Activated naive CD8-positive, alpha-beta T cell (primary cell): Measurements from ENCODE around the gene OPCML.

Experiments
- H3K27ac Mint-ChIP-seq: one replicate; pipeline ENCODE4 v1.8.0; 2021; ENCODE audit warnings: mixed read lengths
- H3K27me3 Mint-ChIP-seq: one replicate; pipeline ENCODE4 v1.8.0; 2021; ENCODE audit warnings: mixed read lengths
- H3K36me3 Mint-ChIP-seq: one replicate; pipeline ENCODE4 v1.8.0; 2021; ENCODE audit warnings: mixed read lengths
- H3K4me1 Mint-ChIP-seq: one replicate; pipeline ENCODE4 v1.8.0; 2021; ENCODE audit warnings: low read depth, mixed read lengths
- H3K4me3 Mint-ChIP-seq: one replicate; pipeline ENCODE4 v1.8.0; 2021; ENCODE audit warnings: mild to moderate bottlenecking, mixed read lengths
- H3K9me3 Mint-ChIP-seq: one replicate; pipeline ENCODE4 v1.8.0; 2021; ENCODE audit warnings: low read depth, mixed read lengths

Gene OPCML

DNA sequence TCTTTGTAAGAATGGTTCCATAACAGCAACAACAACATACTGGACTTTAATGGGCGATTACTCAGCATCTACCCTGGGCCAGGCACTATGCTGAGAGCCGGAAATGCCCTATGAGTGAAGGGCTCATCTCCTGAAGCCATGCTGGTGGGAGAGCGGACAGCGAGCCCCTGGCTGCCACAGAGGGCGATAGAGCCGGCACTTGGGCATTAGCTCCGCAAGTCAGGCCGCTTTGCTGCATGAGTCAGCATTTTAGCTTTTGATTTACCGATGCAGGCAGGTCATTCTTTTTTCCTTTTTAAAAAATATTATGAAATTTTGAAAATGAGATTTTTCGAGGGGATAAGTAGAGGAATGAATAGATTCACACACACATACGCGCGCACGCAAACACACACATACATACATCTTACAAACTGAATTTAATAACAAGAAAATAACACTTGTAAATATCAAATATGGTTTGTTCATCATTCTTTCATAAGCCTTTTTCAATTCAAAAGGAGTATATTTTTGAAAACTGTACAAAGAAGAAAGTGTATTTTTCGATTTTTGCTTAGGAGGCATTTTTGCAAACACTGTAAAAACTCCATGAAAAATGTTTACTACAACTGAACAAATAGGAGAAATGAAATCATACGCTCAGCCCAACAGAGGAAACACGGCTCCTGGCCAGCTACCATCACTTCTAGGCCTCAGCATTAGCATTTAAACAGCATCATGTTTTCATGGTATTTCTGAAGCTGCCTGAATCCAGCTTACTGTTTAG is 667.3 kb downstream of the OPCML start:
- Mint-ChIP-seq H3K9me3 (no peaks in the 10 kb centered on the region), H3K36me3 (no peaks in the 10 kb centered on the region), H3K4me1 (no peaks in the 10 kb centered on the region), H3K27ac (no peak overlapping the region), H3K27me3 (no peaks in the 10 kb centered on the region), H3K4me3 (no peak overlapping the region)

- H3K27me3 Mint-ChIP-seq: no peaks in the 10 kb centered on the region
- H3K4me3 Mint-ChIP-seq: no peak overlapping the region
- no peaks in the 10 kb centered on the region for H3K4me1 Mint-ChIP-seq
- H3K36me3 Mint-ChIP-seq: no peaks in the 10 kb centered on the region
- H3K9me3 Mint-ChIP-seq: no peaks in the 10 kb centered on the region
- no peak overlapping the region for H3K27ac Mint-ChIP-seq
Measured at GRCh38 chr11:132862933-132863332, 669.4 kb downstream of the OPCML start.

GRCh38 chr11:132862137-132862536 is 670.2 kb downstream of the OPCML start:
- no peak overlapping the region for H3K27ac Mint-ChIP-seq
- H3K4me1 Mint-ChIP-seq: no peaks in the 10 kb centered on the region
- H3K27me3 Mint-ChIP-seq: no peaks in the 10 kb centered on the region
- no peaks in the 10 kb centered on the region for H3K36me3 Mint-ChIP-seq
- no peaks in the 10 kb centered on the region for H3K9me3 Mint-ChIP-seq
- H3K4me3 Mint-ChIP-seq: no peak overlapping the region

DNA sequence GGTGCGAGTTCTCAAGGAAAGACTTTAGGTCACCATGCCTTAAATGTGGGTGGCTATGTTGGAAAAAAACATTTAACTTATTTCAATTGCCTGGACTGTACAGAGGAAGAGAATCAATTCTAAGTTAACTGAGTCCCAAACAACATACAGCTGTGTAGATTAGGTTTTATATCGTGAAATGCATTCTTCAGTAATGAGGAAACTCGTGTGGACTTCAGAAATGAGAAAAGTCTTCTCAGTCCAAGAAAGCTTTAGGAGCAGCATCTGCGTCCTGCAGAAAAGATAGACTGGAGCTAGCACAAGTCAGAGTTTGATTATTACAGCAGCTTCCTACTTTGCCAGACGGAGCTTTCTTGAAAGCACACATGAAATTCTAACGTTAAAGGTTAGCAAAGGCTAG is 673.0 kb downstream of the OPCML start:
- Mint-ChIP-seq H3K9me3 (no peaks in the 10 kb centered on the region), H3K27me3 (no peaks in the 10 kb centered on the region), H3K4me3 (no peak overlapping the region), H3K4me1 (no peaks in the 10 kb centered on the region), H3K27ac (no peak overlapping the region), H3K36me3 (no peaks in the 10 kb centered on the region)

DNA sequence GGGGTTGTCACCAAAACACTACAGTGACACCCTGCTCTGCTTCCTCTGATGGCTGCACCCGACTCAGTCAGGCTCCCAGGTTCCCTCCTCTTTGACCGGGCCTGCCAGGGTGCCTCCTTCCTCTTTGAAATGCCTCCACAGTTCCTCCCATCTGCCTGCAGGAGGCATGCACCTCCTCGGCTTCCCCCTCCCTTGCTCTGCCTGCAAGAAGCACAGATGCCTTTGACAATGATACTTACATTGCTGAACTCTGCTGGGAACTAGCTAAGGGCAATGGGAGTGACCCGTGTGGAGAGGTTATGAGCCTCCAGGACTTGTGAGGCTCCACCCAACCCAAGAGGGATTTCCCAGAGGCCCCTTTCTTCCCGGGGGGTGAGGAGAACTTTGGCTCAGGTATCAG is 674.1 kb downstream of the OPCML start:
- Mint-ChIP-seq H3K27ac (no peak overlapping the region), H3K27me3 (no peaks in the 10 kb centered on the region)

GRCh38 chr11:132856032-132856431 is 676.3 kb downstream of the OPCML start:
- Mint-ChIP-seq H3K27ac (no peak overlapping the region), H3K27me3 (no peaks in the 10 kb centered on the region), H3K9me3 (no peaks in the 10 kb centered on the region), H3K36me3 (no peaks in the 10 kb centered on the region), H3K4me3 (no peak overlapping the region), H3K4me1 (no peaks in the 10 kb centered on the region)

More for the DNA sequence above, 674.1 kb downstream of the OPCML start:
- Mint-ChIP-seq H3K4me1 (no peaks in the 10 kb centered on the region), H3K36me3 (no peaks in the 10 kb centered on the region), H3K9me3 (no peaks in the 10 kb centered on the region), H3K4me3 (no peak overlapping the region)

DNA sequence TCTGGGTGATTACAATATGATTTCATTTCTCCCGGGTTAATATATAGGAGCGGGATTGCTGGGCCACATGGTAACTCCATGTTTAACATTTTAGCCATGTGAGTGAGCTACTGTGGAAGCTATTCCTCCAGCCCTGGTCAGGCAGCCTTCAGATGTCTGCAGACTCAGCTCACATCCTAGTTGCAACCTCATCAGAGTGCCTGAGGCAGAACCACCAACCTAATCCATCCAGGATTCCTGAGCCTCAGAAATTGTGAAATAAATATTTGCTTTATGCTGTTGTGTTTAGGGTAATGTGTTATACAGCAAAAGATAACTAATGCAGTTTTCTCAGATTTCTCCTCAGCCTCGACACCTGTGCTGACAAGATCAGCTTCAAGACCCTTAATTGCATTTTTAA is 676.8 kb downstream of the OPCML start:
- no peaks in the 10 kb centered on the region for H3K27me3 Mint-ChIP-seq
- H3K4me3 Mint-ChIP-seq: no peak overlapping the region
- no peaks in the 10 kb centered on the region for H3K4me1 Mint-ChIP-seq
- no peaks in the 10 kb centered on the region for H3K9me3 Mint-ChIP-seq
- H3K36me3 Mint-ChIP-seq: no peaks in the 10 kb centered on the region
- H3K27ac Mint-ChIP-seq: no peak overlapping the region

- no peak overlapping the region for H3K27ac Mint-ChIP-seq
- H3K27me3 Mint-ChIP-seq: no peaks in the 10 kb centered on the region
- H3K4me1 Mint-ChIP-seq: no peaks in the 10 kb centered on the region
- no peaks in the 10 kb centered on the region for H3K36me3 Mint-ChIP-seq
- H3K9me3 Mint-ChIP-seq: no peaks in the 10 kb centered on the region
- no peak overlapping the region for H3K4me3 Mint-ChIP-seq
Measured at GRCh38 chr11:132853886-132854285, 678.4 kb downstream of the OPCML start.

DNA sequence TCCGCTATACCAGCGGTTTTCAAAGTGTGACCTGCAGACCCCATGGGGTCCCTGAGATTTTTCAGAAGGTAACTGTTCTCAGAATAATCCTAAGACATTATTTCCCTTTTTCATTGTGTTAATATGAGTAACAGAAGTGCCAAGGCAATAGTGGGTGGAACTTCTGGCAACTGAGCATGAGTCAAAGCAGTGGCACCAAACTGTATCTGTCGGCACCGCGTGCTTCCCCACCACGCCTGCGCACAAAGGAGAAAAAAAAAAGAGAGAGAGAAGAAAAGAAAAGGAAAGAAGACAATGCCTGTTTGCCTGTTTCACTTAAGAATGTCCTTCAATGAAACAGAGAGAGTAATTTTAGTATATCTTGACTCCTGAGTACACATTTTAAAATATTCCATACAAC is 679.9 kb downstream of the OPCML start:
- Mint-ChIP-seq H3K36me3 (no peaks in the 10 kb centered on the region), H3K4me1 (no peaks in the 10 kb centered on the region), H3K27me3 (no peaks in the 10 kb centered on the region), H3K4me3 (no peak overlapping the region), H3K9me3 (no peaks in the 10 kb centered on the region), H3K27ac (no peak overlapping the region)

GRCh38 chr11:132851247-132851646 is 681.1 kb downstream of the OPCML start:
- Mint-ChIP-seq H3K27ac (no peak overlapping the region), H3K4me1 (no peaks in the 10 kb centered on the region), H3K27me3 (no peaks in the 10 kb centered on the region), H3K4me3 (no peak overlapping the region), H3K9me3 (no peaks in the 10 kb centered on the region), H3K36me3 (no peaks in the 10 kb centered on the region)

DNA sequence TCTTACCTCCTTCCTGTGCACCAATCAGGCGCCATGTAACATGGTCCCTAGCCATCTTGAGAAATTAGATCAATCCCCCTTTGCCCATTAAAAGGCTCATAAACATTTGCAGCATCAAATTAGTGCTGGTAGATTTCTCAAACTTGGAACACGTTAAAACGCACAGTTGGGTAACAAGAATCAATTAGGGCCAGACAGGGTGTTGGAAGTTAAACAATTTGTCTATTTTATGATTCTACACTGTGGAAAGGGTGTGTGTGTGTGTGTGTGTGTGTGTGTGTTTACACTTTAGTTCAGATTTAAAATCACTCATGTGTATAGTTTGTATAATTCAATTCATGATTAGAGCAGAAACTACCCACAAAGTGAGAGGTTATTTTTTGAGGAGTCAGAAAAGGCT is 682.0 kb downstream of the OPCML start:
- H3K27me3 Mint-ChIP-seq: no peaks in the 10 kb centered on the region
- H3K27ac Mint-ChIP-seq: no peak overlapping the region
- H3K9me3 Mint-ChIP-seq: no peaks in the 10 kb centered on the region
- H3K4me3 Mint-ChIP-seq: no peak overlapping the region
- no peaks in the 10 kb centered on the region for H3K4me1 Mint-ChIP-seq
- no peaks in the 10 kb centered on the region for H3K36me3 Mint-ChIP-seq

DNA sequence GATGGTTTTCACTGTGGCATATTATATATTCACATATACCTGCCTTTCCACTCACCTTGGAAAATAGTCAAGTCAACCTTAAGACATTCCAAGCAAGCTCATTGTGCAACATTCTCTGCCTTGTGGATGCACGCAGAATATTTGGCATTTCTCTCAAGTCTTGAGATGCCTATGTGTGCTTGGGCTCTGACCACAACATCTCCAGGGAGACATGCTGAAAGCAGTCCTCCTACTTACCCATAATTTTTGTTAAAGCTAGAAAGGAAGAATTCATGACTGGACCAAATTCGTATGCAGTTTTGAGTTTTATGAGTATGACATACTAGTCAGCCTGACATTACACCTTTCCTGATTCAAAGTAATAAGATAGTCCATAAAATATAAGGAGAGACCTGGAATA is 684.0 kb downstream of the OPCML start:
- Mint-ChIP-seq H3K27ac (no peak overlapping the region), H3K9me3 (no peaks in the 10 kb centered on the region), H3K27me3 (no peaks in the 10 kb centered on the region), H3K4me3 (no peak overlapping the region), H3K4me1 (no peaks in the 10 kb centered on the region), H3K36me3 (no peaks in the 10 kb centered on the region)

DNA sequence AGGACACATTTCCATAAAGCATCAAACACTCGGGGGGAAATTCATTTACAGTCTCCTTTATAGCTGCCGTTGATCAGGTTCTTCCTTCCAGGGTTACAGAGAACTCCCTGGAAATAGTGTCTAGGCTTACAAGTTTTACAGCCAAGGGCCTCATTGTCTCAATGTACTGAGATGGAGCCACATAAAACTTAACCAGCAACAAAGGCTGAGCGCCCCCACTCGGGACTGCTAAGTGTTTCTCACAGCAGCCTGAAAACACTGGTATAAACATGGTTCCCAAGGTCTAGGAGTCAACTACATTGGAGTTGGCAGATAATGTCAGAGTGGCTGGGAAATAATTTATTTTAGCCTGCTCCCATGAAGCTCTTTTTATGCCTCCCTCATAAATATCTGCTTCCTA is 686.2 kb downstream of the OPCML start:
- H3K27ac Mint-ChIP-seq: no peak overlapping the region
- no peaks in the 10 kb centered on the region for H3K9me3 Mint-ChIP-seq
- no peak overlapping the region for H3K4me3 Mint-ChIP-seq
- no peaks in the 10 kb centered on the region for H3K36me3 Mint-ChIP-seq
- no peaks in the 10 kb centered on the region for H3K27me3 Mint-ChIP-seq
- H3K4me1 Mint-ChIP-seq: no peaks in the 10 kb centered on the region

- no peaks in the 10 kb centered on the region for H3K9me3 Mint-ChIP-seq
- H3K27me3 Mint-ChIP-seq: no peaks in the 10 kb centered on the region
- no peaks in the 10 kb centered on the region for H3K36me3 Mint-ChIP-seq
- no peak overlapping the region for H3K4me3 Mint-ChIP-seq
- H3K27ac Mint-ChIP-seq: no peak overlapping the region
- no peaks in the 10 kb centered on the region for H3K4me1 Mint-ChIP-seq
Measured at GRCh38 chr11:132844956-132845696, 687.2 kb downstream of the OPCML start.

- H3K27me3 Mint-ChIP-seq: no peaks in the 10 kb centered on the region
- no peaks in the 10 kb centered on the region for H3K9me3 Mint-ChIP-seq
- no peak overlapping the region for H3K4me3 Mint-ChIP-seq
- H3K36me3 Mint-ChIP-seq: no peaks in the 10 kb centered on the region
- H3K4me1 Mint-ChIP-seq: no peaks in the 10 kb centered on the region
- H3K27ac Mint-ChIP-seq: no peak overlapping the region
Measured at GRCh38 chr11:132840660-132841059, 691.6 kb downstream of the OPCML start.

GRCh38 chr11:132840191-132840590 is 692.1 kb downstream of the OPCML start:
- Mint-ChIP-seq H3K4me1 (no peaks in the 10 kb centered on the region), H3K27me3 (no peaks in the 10 kb centered on the region), H3K36me3 (no peaks in the 10 kb centered on the region), H3K9me3 (no peaks in the 10 kb centered on the region), H3K4me3 (no peak overlapping the region), H3K27ac (no peak overlapping the region)
